GM18520 (cell line): ENCODE measurements around the gene ITPR2.
A peak's percentile ranks its signal among the peaks of the same experiment; 100 is the strongest.
"Not testable (repeated sequence)": the region's sequence is repeated elsewhere in the genome, so short reads cannot be mapped to it uniquely, and the experiment has no call there.

Experiments
- ATAC-seq: cut with Tn5 transposase; IDR thresholded peaks from one replicate; pipeline ENCODE4 v1.9.1; 2021; ENCODE audit not compliant: unreplicated experiment

The ITPR2 gene

DNA sequence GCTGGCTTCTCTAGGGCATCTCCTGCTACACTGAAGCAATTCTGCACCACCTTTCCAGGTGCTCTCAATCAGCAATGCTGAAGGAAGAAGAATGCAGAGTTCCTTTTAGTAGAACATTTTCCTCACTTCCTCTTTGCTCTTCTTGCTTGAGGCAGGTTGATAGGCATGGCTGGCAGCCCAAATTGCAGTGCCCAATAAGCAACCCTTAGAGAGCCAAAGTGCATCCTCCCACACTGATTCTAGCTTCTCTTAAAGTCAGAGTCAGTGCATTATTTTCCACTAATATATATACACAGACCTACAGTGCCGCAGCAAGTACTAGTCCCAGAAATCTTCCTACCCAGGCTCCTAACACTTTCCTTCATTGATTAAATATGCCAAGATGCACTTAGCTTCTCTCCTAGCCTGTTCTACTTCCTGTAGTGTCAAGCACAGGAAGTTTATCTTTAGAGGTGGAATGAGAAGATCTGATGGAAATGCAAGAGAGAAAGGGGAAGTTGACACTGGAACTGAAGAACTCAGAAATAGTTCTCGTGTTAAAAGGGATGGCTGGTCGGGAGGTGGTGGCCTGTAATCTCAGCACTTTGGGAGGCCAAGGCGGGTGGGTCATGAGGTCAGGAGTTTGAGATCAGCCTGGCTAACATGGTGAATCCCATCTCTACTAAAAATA is 504.9 kb downstream of the ITPR2 start:
- no peak for ATAC-seq

DNA sequence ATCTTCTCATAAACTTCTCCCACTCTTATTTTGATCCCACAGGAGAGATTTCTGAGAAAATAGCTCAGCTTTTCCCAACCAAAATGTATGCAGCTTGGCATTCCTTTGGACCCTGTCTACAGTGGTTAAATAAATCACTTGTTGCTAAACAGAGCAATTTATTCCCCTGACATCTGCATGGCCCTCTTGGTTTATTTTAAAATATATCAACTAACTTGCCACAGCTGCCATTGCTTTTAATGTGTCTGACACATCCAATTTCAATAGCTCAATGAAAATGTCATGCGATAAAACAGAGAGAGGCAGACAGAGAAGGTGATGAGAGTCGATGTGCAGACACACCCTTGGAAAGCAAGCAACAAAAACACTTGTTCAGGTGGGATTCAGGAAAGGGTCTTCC is 509.3 kb downstream of the ITPR2 start:
- ATAC-seq = no peak

DNA sequence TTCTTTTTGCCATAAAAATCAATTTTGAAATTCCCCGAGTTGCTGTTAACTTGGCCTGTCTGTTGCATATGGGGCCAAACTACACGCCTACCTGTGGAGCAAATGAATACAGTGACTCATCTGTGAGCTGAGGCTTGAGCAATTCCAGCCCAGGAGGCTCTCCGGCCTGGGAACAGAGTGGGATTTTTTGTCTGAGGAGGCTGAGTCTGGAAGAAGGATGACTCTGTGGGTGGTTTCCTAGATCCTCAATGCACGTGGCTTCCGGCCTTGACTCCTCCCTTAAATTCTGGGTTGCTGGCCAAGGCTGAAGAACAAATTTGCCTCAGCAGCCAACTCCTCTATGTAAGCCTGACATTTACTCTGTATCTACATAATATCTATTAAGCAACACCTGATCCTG is 513.5 kb downstream of the ITPR2 start:
- no peak for ATAC-seq

DNA sequence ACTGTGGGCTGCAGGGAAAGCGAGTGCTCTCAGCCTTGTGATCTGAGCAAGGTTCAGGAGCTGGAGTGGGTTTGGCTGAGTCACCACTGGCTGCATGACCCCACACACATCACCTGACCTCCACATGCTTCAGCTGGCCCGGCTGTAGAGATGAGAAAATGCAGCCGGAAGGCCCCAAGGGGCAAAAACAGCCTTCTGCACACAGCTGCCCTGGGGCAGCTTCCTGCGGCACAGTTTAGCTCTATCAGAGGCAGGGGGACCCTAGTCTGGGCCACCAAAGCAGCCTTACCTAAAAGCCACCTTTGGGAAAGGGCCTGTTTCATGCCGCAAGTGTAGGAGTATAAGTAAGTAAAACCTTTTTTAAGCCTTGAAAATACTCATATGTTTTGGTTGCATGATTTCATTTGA is 514.3 kb downstream of the ITPR2 start:
- ATAC-seq = peak; percentile 87

DNA sequence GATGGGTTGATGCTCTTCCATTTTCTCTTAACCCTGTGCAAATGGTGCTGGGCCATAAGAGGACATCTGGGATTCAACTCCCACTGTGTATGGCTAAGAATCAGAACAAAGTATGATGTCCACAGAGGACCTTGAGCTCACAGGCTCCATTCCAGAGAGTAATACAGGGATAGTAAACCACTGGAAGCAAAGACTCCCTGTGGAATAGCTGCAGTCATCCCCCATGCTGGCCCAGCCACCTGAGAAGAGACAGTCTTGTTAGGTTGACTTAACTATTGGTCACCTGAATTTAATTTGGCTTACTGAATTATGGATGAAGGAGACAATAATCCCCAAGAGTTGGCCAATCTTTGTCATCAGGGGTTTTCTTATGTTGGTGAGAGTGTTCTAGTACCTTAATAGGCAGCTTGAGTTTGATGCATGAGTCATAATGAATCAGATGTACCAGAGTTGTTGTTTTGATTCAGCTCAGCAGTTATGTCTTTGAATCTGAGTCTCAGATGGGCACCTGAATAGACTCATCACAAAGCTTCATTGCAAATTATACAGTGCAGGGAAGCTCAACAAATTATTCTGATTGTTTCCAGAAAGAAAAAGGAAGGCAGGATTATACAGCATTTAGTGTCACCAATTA is 514.9 kb downstream of the ITPR2 start:
- ATAC-seq = peak; percentile 56

DNA sequence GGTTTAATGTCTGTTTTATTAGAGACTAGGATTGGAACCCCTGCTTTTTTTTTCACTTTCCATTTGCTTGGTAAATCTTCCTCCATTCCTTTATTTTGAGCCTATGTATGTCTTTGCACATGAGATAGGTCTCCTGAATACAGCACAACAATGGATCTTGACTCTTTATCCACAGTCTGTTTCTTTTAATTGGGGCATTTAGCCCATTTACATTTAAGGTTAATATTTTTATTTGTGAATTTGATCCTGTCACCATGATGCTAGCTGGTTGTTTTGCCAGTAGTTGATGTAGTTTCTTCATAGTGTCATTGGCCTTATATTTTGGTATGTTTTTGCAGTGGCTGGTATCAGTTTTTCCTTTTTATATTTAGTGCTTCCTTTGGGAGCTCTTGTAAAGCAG is 518.9 kb downstream of the ITPR2 start:
- not testable (repeated sequence) for ATAC-seq

DNA sequence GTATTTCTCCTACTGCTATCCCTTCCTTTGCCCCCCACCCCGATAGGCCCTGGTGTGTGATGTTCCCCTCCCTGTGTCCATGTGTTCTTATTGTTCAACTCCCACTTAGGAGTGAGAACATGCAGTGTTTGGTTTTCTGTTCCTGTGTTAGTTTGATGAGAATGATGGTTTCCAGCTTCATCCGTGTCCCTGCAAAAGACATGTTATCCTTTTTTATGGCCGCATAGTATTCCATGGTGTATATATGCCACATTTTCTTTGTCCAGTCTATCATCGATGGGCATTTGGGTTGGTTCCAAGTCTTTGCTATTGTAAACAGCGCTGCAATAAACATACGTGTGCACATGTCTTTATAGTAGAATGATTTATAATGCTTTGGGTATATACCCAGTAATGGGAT is 522.5 kb downstream of the ITPR2 start:
- not testable (repeated sequence) for ATAC-seq

DNA sequence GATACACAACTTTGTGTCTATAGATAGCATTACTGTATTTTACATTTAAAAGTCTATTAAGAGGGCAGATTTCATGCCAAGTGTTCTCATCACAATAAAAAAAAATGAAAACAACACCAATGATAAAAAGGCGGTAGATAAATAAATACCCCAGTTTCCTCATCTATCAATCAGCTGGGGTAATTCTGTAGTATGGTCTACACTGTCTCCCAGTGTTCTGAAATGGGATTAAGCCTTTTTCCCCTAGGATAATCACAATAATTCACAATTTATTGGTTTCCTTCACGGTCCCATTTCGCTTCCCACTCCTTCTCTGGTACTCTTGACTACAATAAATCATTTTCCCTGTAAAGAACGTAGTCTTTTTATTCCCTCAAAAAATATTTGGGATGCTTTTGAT is 523.4 kb downstream of the ITPR2 start:
- ATAC-seq = no peak

DNA sequence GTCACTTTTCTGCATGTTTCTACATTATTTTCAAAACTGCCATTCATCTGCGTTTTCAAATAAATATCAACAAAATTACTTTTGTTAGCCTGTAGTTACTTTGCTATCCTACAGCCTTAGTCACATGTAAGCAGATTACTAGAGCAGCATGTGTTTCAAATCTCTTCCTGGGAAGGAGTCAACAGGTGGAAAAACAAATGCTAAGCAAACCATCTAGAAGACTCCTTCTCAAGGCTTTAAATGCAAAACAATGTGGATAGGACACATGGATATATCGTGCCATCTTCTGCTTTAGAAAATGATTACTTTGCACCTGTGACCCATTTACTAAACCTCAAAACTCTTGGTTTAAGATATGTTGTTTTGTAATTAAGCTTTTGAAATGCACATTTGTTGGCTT is 528.7 kb downstream of the ITPR2 start:
- ATAC-seq = no peak

DNA sequence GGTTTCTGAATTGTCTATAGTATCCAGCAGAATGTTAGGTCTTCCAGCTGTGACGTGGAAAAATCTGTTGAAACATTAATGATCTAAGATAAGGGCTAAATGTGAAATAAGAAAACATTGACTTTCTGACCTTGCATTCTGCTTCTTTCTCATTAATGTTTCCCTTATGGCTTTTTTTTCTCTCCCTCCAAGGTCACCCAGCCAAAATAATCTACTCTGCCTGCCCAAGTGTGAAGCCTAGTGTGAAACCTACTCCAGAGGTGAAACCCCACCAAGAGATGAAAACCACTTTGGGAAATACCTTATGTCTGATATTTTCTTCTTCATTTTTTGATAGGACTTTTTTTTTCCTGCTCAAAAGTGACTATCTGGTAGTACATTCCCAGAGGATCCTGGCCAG is 529.6 kb downstream of the ITPR2 start:
- no peak for ATAC-seq

DNA sequence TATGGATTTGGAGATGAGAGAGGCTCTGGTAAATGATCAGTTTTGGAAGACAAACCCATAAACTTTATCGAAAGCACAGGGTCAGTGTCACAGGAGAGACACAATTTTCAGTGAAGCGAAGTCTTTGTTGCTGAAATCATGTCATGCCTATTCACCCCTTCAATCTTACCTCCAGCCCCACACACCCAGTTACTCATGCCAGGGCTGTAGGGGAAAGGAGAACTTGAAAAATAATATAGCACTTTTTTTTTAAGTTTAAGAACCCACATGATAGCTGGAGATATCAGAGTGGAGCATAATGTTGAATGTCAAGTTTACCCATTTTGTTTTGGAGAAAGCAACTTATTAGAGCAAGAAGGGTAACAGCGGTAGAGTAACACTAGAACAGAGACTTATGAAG is 530.2 kb downstream of the ITPR2 start:
- ATAC-seq = no peak

DNA sequence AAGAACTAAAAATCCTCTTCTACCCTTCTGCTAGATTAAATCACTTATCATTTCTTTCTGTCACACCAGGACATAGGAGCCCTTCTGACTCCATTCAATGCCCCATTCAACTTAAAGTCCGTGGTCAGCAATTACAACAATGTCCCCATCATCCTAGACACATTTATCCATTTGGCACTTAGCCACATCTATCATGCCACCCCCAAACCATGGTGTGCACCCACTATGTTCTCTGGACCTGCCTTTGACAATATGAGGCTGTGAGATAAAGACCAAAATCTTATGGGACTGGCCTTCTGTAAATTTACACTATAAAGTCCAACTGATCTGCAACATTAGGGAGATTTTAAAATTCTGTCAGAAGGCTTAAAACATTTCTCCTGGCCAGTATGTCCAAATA is 533.2 kb downstream of the ITPR2 start:
- ATAC-seq = no peak

DNA sequence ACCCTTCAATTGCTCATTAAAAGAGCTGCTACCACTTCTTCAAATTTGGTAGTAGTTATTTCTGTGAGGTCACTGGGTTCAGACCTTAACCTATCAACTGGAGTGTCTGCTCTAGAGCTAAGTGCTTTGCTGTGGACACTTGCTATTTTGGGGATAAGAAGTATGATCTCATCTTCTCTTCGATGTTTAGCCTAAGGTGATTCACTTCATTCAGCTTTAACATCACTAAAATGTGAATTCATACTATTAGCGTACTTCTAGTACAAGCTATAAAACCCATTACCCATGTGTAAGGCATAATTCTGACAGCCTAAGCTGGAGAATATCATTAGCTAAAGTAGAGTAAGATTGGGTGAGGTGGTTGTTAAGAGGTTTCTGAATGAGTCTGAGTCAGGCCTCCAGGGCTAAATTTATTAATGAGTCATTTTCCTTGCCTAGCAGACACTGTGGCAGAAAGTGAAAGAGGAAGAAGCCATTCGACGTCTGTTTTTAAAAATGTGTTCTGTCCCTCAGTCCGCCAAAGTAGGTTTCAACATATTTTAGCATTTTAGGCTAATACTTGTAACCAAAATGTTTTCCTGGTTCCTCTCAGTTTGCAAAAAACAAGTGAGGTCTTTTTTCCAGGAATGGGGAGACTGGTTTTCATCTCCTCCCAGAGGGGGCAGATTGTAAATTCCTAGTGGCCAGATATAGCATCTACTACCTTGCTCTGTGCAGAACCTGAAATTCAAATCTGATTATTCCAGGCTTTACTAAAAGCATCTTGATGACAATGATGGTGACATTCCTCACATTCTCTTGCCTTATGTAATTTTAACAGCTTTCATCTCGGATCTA is 534.0 kb downstream of the ITPR2 start:
- ATAC-seq = peak; percentile 96

DNA sequence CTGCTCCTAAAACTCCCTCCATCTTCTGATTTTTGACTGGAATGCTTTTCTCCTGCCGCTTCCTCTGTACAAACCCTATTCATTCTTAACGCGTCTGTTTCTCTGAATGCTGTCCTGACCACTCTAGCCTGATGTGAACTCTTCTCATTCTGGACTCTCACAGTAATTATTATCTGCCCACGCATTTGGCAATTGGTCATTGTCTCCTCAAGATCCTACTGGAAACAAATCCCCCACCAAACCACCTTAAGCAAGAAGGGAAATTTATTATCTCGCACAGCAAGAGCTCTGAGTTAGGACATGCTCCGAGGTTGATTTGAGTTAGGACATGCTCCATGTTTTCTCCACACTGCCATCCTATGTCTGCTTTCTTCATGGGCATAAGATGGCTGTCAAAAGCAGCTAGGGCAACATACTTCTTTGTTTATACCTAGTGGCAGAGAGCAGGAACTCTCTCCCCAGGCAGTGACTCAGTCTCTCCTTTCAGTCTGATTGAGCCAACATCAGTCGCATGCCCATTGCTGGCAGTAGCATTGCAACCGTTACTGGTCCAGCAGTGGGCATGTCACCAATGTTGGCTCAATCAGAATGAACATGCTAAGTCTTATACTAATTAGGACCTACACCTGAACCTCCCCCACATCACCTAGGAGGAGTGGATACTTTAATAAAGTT is 535.5 kb downstream of the ITPR2 start:
- ATAC-seq = no peak

DNA sequence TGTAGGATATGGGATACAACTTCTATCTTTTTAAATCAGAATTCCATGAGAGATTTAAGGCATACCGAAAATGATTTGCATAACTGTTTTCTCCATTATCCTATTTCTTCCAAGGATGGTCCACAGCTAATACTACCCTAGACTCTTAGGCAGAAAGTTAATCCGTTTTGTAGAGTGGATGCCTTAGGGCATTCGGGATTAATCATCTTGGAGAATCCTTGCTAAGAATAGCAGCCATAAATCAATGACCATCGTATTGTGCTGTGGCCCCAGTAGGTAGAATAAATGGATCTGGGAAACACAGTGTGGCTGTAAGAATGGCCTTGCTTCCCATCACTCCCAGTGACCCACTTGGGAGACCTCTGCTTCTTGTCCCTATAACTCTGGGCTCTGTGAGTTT is 538.0 kb downstream of the ITPR2 start:
- ATAC-seq = no peak

DNA sequence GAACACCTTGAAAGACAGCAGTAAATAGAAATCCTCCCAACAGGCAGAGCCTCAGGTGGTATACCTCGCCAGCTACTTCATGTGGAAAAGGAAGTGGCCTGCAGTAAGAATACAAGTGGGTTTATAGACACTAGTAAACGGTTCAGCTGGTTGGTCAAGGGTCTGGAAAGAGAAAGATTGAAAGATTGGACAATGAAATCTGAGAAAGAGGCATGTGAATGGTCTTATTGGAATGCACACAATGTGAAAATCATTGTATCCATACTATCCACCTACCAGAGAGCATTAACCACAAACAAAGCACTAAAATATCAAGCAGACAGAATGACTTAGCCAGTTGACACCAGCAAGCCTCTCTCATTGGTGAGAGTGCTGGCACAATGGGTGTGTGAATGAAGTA is 539.4 kb downstream of the ITPR2 start:
- ATAC-seq = no peak

DNA sequence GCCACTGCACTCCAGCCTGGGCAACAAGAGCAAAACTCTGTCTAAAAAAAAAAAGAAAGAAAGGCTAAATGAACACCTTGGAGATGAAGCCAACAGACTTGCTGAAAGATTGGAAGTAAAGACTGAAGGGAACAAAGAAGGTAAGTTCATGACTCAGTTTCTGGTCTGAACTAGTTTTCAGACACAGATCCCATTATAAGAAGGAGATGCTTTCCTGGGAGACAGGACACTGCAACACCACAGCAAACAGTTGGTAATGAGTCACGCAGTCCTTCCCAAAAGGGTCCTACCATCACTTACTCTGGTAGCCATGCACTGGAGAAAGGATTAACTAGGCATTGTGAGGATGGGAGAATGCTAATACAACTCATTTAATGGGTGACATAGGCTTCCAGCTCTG is 540.4 kb downstream of the ITPR2 start:
- no peak for ATAC-seq

DNA sequence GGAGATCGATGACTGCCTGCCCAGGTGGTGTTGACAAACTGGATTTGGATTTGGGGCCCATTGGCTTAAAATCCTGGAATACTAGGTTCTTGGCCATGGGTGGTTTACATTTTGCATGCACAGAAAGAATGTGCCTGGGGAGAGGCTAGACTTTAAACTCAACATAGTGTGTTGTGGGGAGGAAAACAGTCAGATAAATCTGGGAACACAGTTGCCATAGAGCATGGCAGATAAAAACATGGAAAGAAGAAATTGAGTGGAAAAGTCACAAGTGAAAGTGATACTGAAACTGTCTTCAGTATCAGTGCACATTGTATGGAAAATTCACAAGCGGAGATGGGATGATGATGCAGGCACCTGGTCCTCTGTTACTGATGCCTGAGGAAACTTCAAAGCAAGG is 542.4 kb downstream of the ITPR2 start:
- no peak for ATAC-seq

DNA sequence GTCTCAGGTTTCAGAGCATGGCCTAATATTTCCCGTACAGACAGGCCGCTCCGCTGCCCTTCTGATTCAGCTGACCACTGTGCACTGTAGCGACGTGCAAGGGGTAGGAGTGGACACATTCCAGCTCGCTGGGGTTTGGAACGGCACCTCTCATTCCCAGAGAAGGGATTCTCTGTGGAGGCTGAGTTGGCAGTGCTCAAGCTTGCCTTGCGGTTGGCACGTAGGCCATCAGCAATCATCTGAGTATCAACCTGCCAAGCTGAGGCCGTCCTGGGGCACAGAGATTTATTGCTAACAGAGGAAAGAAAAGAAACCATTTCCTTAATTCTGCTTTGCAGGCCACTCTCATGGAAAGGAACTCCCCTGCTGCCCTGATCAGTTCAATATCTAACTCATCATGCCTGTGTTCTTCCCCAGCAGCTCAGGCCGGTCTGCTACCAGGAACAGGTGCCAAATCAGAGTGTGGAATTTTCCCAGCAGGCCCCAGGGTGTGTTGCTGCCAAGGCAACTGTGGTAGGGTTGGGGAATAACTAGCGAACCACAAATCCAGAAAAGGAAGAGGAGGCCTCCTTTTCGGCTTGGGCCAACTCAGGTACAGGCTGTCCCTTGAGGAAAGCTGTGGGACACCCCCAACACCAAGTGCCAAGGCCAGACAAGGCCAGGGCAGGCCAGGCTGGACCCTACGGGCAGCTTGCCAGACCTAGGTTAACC is 545.2 kb downstream of the ITPR2 start:
- ATAC-seq = no peak
